Smooth muscle cell (in vitro differentiated cells): ENCODE results near the gene GSTCD. TPM values are rescaled to one million over a fixed set of nuclear protein-coding genes. Genes with fewer than 3 reads are reported as not detected.

ENCODE experiments used
- DNase-seq: peaks from one replicate; lab custom pipeline; 2025; ENCODE audit not compliant: unreplicated experiment; lab: John Stamatoyannopoulos, UW
- H2AFZ ChIP-seq: fragments of 200-600 bp; sonication (generic); 2 replicates; pipeline ENCODE4 v1.6.0; 2016; ENCODE audit warnings: antibody characterized with exemption, low read depth, mild to moderate bottlenecking
- H3F3A ChIP-seq: fragments of 200-600 bp; sonication (generic); 2 replicates; pipeline ENCODE4 v1.6.0; 2017; ENCODE audit warnings: antibody characterized with exemption, low read depth
- H3K27ac ChIP-seq: fragments of 200-600 bp; sonication (generic); 2 replicates; pipeline ENCODE4 v1.5.1; 2016; ENCODE audit warnings: low read depth, mild to moderate bottlenecking
- H3K27me3 ChIP-seq: fragments of 200-600 bp; sonication (generic); 2 replicates; pipeline ENCODE4 v1.6.1; 2016; ENCODE audit warnings: low read depth, mild to moderate bottlenecking
- H3K36me3 ChIP-seq: fragments of 200-600 bp; sonication (generic); 2 replicates; pipeline ENCODE4 v1.5.1; 2016; ENCODE audit warnings: low read depth
- H3K4me1 ChIP-seq: fragments of 200-600 bp; sonication (generic); 2 replicates; pipeline ENCODE4 v1.5.1; 2016; ENCODE audit warnings: low read depth
- H3K4me2 ChIP-seq: fragments of 200-600 bp; sonication (generic); 2 replicates; pipeline ENCODE4 v1.6.0; 2016; ENCODE audit warnings: mild to moderate bottlenecking
- H3K4me3 ChIP-seq: fragments of 200-600 bp; sonication (generic); 2 replicates; pipeline ENCODE4 v1.5.1; 2016; ENCODE audit warnings: mild to moderate bottlenecking
- H3K79me2 ChIP-seq: fragments of 200-600 bp; sonication (generic); 2 replicates; pipeline ENCODE4 v1.6.0; 2016; ENCODE audit warnings: low read depth, mild to moderate bottlenecking
- H3K9ac ChIP-seq: fragments of 200-600 bp; sonication (generic); 2 replicates; pipeline ENCODE4 v1.6.0; 2016; ENCODE audit warnings: low read depth
- H3K9me3 ChIP-seq: fragments of 200-600 bp; sonication (generic); replicated peaks from 2 replicates; pipeline ENCODE4 v1.5.1; 2016; ENCODE audit warnings: low read depth
- H4K20me1 ChIP-seq: fragments of 200-600 bp; sonication (generic); 2 replicates; pipeline ENCODE4 v1.6.0; 2016; ENCODE audit warnings: low read depth
- CTCF ChIP-seq: fragments of 200-600 bp; sonication (generic); IDR thresholded peaks from 2 replicates; pipeline ENCODE4 v1.5.1; 2017; ENCODE audit warnings: borderline replicate concordance, mild to moderate bottlenecking, antibody characterized with exemption; ENCODE audit not compliant: insufficient read depth, poor library complexity, severe bottlenecking
- WGBS: methylation state at CpG from one replicate; pipeline ENCODE4 v1.1.7; 2016; ENCODE audit warnings: low lambda C conversion rate; 5-methylcytosine and 5-hydroxymethylcytosine counted together
- polyA plus RNA-seq: library from polyadenylated mRNA; unstranded; fragments of >200 nt; fragmentation: Nextera tagmentation; extraction: Ambion mirVana; gene quantifications from 2 replicates; pipeline ENCODE4 v1.2.1, GENCODE V29; 2016
- total RNA-seq: library from RNA; depleted of rRNA; stranded (reverse); fragments of >200 nt; gene quantifications from 2 replicates; pipeline ENCODE4 v1.2.3, GENCODE V29; 2014

Gene GSTCD
- total and polyA plus RNA-seq, 2 experiments from 2014 or later = 5.6 to 10.5 TPM

DNA sequence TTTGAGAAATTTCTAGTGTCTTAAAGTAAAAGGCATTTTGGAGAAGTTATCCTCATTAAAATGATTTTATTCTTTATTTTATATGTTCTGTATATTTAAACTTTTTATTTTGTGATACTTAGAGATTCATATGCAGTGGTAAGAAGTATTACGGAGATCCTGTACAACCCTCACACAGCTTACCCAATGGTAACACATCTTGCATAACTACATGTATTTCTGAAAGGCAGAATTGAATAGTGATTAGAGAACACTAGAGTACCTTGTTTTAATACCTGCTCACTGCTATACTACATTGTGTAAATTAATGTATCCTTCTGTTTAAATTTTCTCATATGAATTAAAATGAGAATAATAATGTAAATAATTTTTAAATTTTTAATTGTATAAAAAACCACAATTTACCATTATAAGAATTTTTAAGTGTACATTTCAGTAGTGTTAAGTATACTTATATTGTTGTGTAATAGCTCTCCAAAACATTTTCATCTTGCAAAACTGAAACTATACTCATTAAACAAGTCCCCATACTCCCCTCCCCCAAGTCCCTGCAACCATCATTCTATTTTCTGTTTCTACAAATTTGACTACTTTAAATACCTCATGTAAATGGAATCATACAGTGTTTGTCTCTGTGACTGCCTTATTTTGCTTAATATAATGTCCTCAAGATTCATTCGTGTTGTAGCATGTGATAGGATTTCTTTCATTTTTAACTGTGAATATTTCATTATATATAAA lies 45.5 kb upstream of the GSTCD start:
- H3K36me3 ChIP-seq = no peaks in the 10 kb centered on the region
- H3K79me2 ChIP-seq = no peaks in the 10 kb centered on the region
- H3K9ac ChIP-seq = no peak overlapping the region
- H4K20me1 ChIP-seq = no peaks in the 10 kb centered on the region
- no peak overlapping the region for H2AFZ ChIP-seq
- no peaks in the 10 kb centered on the region for H3K4me1 ChIP-seq
- H3F3A ChIP-seq = no peaks in the 10 kb centered on the region
- H3K27me3 ChIP-seq = peaks cover 5% of the 10 kb centered on the region
- H3K4me3 ChIP-seq = no peak overlapping the region
- no peak overlapping the region for H3K27ac ChIP-seq
- TF ChIP-seq CTCF = no peak
- WGBS = 99% methylated on average over 2 of the region's 2 CpGs
- H3K9me3 ChIP-seq = no peaks in the 10 kb centered on the region
- H3K4me2 ChIP-seq = no peak overlapping the region
- no peak for DNase-seq

GRCh38 chr4:105666693-105667092 lies 41.9 kb upstream of the GSTCD start:
- WGBS = 48% methylated on average over 5 of the region's 5 CpGs

DNA sequence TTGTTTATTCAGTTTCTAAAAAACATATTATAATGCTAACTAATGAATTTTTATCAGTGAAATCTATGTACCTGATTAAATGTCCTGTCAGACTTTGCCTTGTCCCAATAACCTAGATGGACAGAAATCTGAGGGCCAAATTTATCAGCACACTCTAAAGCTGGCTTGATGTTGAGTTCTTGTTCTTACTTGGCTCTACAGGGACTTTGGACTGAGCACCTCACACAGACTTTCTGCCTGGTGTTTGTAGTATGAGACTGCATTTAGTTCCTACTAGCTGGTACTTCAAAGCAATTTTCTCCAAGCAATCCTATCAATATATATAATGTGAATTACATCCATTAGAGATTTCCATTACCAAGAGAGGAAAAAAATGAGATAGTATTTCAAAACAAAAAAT lies 37.9 kb upstream of the GSTCD start:
- Histone ChIP-seq H3K36me3 (no peaks in the 10 kb centered on the region), H3K27ac (no peak overlapping the region), H4K20me1 (no peaks in the 10 kb centered on the region), H3K4me1 (no peaks in the 10 kb centered on the region), H3K4me3 (no peak overlapping the region), H3F3A (no peaks in the 10 kb centered on the region), H3K4me2 (no peak overlapping the region), H2AFZ (no peak overlapping the region), H3K27me3 (peaks cover 14% of the 10 kb centered on the region), H3K79me2 (no peaks in the 10 kb centered on the region), H3K9me3 (no peaks in the 10 kb centered on the region), H3K9ac (no peak overlapping the region)
- no peak for TF ChIP-seq CTCF
- no peak for DNase-seq

More at GRCh38 chr4:105666693-105667092, 41.9 kb upstream of the GSTCD start:
- H3K36me3 ChIP-seq = no peaks in the 10 kb centered on the region
- no peak overlapping the region for H3K9ac ChIP-seq
- H3F3A ChIP-seq = no peaks in the 10 kb centered on the region
- no peaks in the 10 kb centered on the region for H3K79me2 ChIP-seq
- H3K27ac ChIP-seq = no peak overlapping the region
- H3K4me2 ChIP-seq = no peak overlapping the region
- H3K4me3 ChIP-seq = no peak overlapping the region
- H4K20me1 ChIP-seq = no peaks in the 10 kb centered on the region
- peaks cover 14% of the 10 kb centered on the region for H3K27me3 ChIP-seq
- peak; percentile 23 for TF ChIP-seq CTCF
- H3K4me1 ChIP-seq = no peaks in the 10 kb centered on the region
- H2AFZ ChIP-seq = no peak overlapping the region
- no peaks in the 10 kb centered on the region for H3K9me3 ChIP-seq
- no peak for DNase-seq

DNA sequence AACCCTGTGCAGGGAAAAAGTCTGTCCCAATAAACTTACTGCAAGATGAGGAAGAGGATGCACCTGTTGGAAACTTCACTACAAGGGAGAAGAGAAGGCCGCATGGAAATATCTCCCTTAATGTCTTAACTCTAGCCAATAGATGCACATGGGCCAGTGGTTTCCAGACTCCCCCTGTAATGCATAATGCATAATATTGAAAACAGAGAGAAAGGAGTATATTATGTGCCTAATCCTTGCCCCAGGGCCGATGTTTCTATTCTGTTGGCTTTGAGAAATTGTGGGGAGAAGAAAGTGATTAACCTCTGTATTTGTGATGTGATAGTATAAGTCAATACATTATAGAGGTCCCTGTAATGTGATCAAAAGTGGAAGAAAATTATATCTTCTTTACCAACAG lies 37.3 kb upstream of the GSTCD start:
- H4K20me1 ChIP-seq = no peaks in the 10 kb centered on the region
- TF ChIP-seq CTCF = no peak
- H2AFZ ChIP-seq = no peak overlapping the region
- no peak for DNase-seq
- no peaks in the 10 kb centered on the region for H3K36me3 ChIP-seq
- no peak overlapping the region for H3K4me3 ChIP-seq
- H3K27ac ChIP-seq = no peak overlapping the region
- no peak overlapping the region for H3K4me2 ChIP-seq
- no peaks in the 10 kb centered on the region for H3F3A ChIP-seq
- no peaks in the 10 kb centered on the region for H3K4me1 ChIP-seq
- no peaks in the 10 kb centered on the region for H3K79me2 ChIP-seq
- no peak overlapping the region for H3K9ac ChIP-seq
- H3K9me3 ChIP-seq = no peaks in the 10 kb centered on the region
- H3K27me3 ChIP-seq = peaks cover 14% of the 10 kb centered on the region
- 85% methylated on average over 2 of the region's 2 CpGs for WGBS
